Calu3 (cell line): ENCODE results near the gene COCH. TPM values are rescaled to one million over a fixed set of nuclear protein-coding genes. Genes with fewer than 3 reads are reported as not detected.
"Not testable (repeated sequence)": the region's sequence is repeated elsewhere in the genome, so short reads cannot be mapped to it uniquely, and the experiment has no call there.

Experiments used
- BruUV-seq: library from RNA; stranded (reverse); fragments of 400-500 nt; replicated peaks from 2 replicates; lab custom pipeline; 2021; lab: Mats Ljungman, UMichigan
- CTCF ChIA-PET: fragments of 300-600 bp; sonication (Branson Sonifier 250); formaldehyde crosslinking; loops from one replicate; lab custom pipeline; 2022; ENCODE audit warnings: antibody characterized with exemption; lab: Charles Lee
- DNase-seq: peaks from one replicate; pipeline ENCODE4 v3.0.0; 2022
- H3K27ac Mint-ChIP-seq: one replicate; pipeline ENCODE4 v1.8.0; 2022; ENCODE audit warnings: mixed read lengths; ENCODE audit not compliant: unreplicated experiment
- H3K27me3 Mint-ChIP-seq: one replicate; pipeline ENCODE4 v1.8.0; 2022; ENCODE audit warnings: mixed read lengths; ENCODE audit not compliant: unreplicated experiment
- H3K36me3 Mint-ChIP-seq: one replicate; pipeline ENCODE4 v1.8.0; 2022; ENCODE audit warnings: mild to moderate bottlenecking, moderate library complexity, mixed read lengths; ENCODE audit not compliant: insufficient read depth, unreplicated experiment
- H3K4me1 Mint-ChIP-seq: one replicate; pipeline ENCODE4 v1.8.0; 2022; ENCODE audit warnings: mild to moderate bottlenecking, low read depth, mixed read lengths; ENCODE audit not compliant: unreplicated experiment
- H3K4me3 Mint-ChIP-seq: one replicate; pipeline ENCODE4 v1.8.0; 2022; ENCODE audit warnings: mild to moderate bottlenecking, low read depth, moderate library complexity, mixed read lengths; ENCODE audit not compliant: unreplicated experiment
- H3K9me3 Mint-ChIP-seq: one replicate; pipeline ENCODE4 v1.8.0; 2022; ENCODE audit warnings: low read depth, mixed read lengths; ENCODE audit not compliant: unreplicated experiment
- intact Hi-C: fragments of 100-400 bp; cut with micrococcal nuclease; formaldehyde crosslinking; loops from one replicate; pipeline ENCODE4 v1.10.0; 2022; ENCODE audit not compliant: unreplicated experiment
- total RNA-seq: library from RNA; stranded (reverse); gene quantifications from 2 replicates; pipeline ENCODE4 v1.2.3, GENCODE V29; 2022
- TF ChIP-seq, protein P1 (sequence below): fragments of 200-600 bp; IDR thresholded peaks from one replicate; pipeline ENCODE4 v1.8.0; 2022; ENCODE audit warnings: antibody characterized with exemption; ENCODE audit not compliant: unreplicated experiment

COCH gene
- total RNA-seq, 1 experiment from 2014 or later = 15.8 TPM

GRCh38 chr14:30925254-30925653, 50.9 kb downstream of the COCH start:
- intact Hi-C loops = no loop called here
- no peak overlapping the region for H3K4me3 Mint-ChIP-seq
- H3K9me3 Mint-ChIP-seq = no peaks in the 10 kb centered on the region
- H3K27ac Mint-ChIP-seq = no peak overlapping the region
- DNase-seq = no peak
- no TSS peak for BruUV-seq
- peaks cover 10% of the 10 kb centered on the region for H3K4me1 Mint-ChIP-seq
- H3K27me3 Mint-ChIP-seq = no peaks in the 10 kb centered on the region
- CTCF ChIA-PET = interaction anchor here (0.8 kb wide), 1 partner anchor 134 kb away, joined by 3 read pairs; no protein-coding TSS in a partner anchor
- H3K36me3 Mint-ChIP-seq = peaks cover 10% of the 10 kb centered on the region
- TF ChIP-seq, protein P1, sequence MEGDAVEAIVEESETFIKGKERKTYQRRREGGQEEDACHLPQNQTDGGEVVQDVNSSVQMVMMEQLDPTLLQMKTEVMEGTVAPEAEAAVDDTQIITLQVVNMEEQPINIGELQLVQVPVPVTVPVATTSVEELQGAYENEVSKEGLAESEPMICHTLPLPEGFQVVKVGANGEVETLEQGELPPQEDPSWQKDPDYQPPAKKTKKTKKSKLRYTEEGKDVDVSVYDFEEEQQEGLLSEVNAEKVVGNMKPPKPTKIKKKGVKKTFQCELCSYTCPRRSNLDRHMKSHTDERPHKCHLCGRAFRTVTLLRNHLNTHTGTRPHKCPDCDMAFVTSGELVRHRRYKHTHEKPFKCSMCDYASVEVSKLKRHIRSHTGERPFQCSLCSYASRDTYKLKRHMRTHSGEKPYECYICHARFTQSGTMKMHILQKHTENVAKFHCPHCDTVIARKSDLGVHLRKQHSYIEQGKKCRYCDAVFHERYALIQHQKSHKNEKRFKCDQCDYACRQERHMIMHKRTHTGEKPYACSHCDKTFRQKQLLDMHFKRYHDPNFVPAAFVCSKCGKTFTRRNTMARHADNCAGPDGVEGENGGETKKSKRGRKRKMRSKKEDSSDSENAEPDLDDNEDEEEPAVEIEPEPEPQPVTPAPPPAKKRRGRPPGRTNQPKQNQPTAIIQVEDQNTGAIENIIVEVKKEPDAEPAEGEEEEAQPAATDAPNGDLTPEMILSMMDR = no peak

DNA sequence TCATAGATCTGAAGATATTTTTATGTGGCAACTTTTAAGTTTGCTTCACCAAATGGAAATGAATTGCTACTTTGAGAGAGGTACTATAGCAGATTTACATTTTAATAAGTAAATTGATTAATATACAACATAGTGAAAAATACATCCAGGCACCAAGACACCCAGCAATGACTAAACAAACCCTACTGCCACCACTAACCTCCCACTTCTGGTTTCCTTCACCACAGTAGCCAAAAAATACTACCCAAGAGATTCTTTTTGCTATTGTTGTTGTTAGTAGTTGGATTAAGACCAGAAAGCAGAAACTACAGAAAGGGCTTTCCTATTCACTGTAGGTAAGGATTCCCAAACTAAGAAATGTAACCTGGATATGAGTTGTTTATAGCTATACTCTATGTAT, 54.1 kb downstream of the COCH start:
- Mint-ChIP-seq H3K9me3 (no peaks in the 10 kb centered on the region), H3K36me3 (peaks cover 4% of the 10 kb centered on the region), H3K4me1 (no peaks in the 10 kb centered on the region), H3K27me3 (no peaks in the 10 kb centered on the region), H3K27ac (no peak overlapping the region), H3K4me3 (no peak overlapping the region)
- BruUV-seq = no TSS peak
- DNase-seq = no peak
- TF ChIP-seq, protein P1 = no peak
- intact Hi-C loops = no loop called here
- CTCF ChIA-PET = no interaction called here

DNA sequence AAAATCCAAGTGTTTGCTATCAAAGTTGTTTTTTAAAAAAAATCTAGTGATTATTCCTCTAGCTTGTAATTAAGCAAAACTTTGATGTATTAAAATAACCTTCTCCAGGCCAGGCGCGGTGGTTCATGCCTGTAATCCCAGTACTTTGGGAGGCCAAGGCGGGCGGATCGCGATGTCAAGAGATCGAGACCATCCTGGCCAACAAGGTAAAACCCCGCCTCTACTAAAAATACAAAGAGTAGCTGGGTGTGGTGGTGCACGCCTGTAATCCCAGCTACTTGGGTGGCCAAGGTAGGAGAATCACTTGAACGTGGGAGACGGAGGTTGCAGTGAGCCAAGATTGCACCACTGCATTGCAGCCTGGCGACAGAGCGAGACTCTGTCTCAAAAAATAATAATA, 59.6 kb downstream of the COCH start:
- CTCF ChIA-PET, BruUV-seq, H3K4me3 Mint-ChIP-seq, H3K27me3 Mint-ChIP-seq, H3K36me3 Mint-ChIP-seq, H3K4me1 Mint-ChIP-seq, intact Hi-C loops, H3K9me3 Mint-ChIP-seq, DNase-seq, H3K27ac Mint-ChIP-seq: not testable (repeated sequence)

DNA sequence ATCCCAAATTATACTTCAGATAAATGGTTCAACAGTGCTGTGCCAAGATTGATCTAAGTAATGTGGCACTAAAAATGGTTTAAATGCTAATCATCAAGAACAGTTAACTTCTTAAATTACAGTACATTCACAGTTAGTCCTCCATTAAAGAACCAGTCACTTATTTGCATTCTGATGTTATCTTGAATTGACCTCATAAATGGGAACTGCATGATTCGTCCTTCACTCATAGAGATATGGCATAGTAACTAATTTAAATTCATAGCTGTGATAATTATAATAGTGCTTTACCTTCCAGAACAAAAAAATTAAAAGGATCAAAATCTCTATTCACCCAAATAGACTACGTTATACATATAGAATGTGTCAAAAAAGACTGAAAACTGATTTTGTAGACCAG, 61.1 kb downstream of the COCH start:
- Mint-ChIP-seq H3K36me3 (peaks cover 4% of the 10 kb centered on the region), H3K4me3 (no peak overlapping the region), H3K9me3 (no peaks in the 10 kb centered on the region), H3K27ac (no peak overlapping the region), H3K4me1 (no peaks in the 10 kb centered on the region), H3K27me3 (no peaks in the 10 kb centered on the region)
- TF ChIP-seq, protein P1 = no peak
- no TSS peak for BruUV-seq
- intact Hi-C loops = no loop called here
- no peak for DNase-seq
- CTCF ChIA-PET = no interaction called here

DNA sequence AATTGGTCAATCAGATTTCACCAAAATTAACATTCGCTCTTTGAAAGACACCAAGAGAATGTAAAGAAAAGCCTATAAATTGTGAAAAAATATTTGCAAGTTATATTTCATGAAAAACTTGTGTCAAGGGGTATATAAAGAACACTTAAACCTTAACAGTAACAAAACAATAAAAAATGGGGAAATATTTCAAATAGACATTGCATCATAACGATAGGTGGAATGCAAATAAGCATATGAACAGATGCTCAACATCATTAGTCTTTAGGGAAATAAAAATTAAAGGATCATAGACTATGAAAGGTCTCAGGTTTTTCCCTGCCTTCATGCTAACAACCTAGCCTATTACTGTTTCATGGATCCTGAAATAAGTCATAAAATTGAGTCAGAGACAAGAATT, 64.3 kb downstream of the COCH start:
- no peaks in the 10 kb centered on the region for H3K4me1 Mint-ChIP-seq
- DNase-seq = no peak
- H3K27ac Mint-ChIP-seq = no peak overlapping the region
- no peaks in the 10 kb centered on the region for H3K9me3 Mint-ChIP-seq
- TF ChIP-seq, protein P1 = no peak
- intact Hi-C loops = no loop called here
- no TSS peak for BruUV-seq
- peaks cover 4% of the 10 kb centered on the region for H3K36me3 Mint-ChIP-seq
- CTCF ChIA-PET = no interaction called here
- H3K27me3 Mint-ChIP-seq = no peaks in the 10 kb centered on the region
- H3K4me3 Mint-ChIP-seq = no peak overlapping the region

Other genes starting within 250 kb of the COCH start
- 8.3 and 10.7 TPM in 2 replicates for gene AP4S1, start 151.1 kb downstream of the COCH start, total RNA-seq
- 29.7 and 34.4 TPM in 2 replicates for gene STRN3, start 151.8 kb downstream of the COCH start, total RNA-seq